ENCODE results near the gene CNTN4.

Gene CNTN4

GRCh38 chr3:2995195-2995594, 896.5 kb downstream of the CNTN4 start:
- H3K36me3 ChIP-seq (ENCODE audit: insufficient read depth, low read length) = no peaks in the 10 kb centered on the region

GRCh38 chr3:3005146-3005744, 906.6 kb downstream of the CNTN4 start:
- Histone ChIP-seq H3K36me3 (ENCODE audit: insufficient read depth, low read length) (no peaks in the 10 kb centered on the region), H3K4me1 (ENCODE audit: insufficient read depth, low read length, severe bottlenecking) (no peaks in the 10 kb centered on the region), H4K20me1 (ENCODE audit: insufficient read depth, low read length) (no peaks in the 10 kb centered on the region), H3K4me3 (ENCODE audit: low read depth, low read length, poor library complexity, severe bottlenecking) (no peak overlapping the region), H2AFZ (ENCODE audit: low read length) (no peak overlapping the region), H3K9ac (ENCODE audit: low read length) (no peak overlapping the region), H3K9me2 (ENCODE audit: low read depth, low read length) (no peaks in the 10 kb centered on the region), H3K4me2 (ENCODE audit: low read length) (no peak overlapping the region), H3K27me3 (ENCODE audit: insufficient read depth, low read length) (no peaks in the 10 kb centered on the region), H3K27ac (ENCODE audit: low read depth, low read length, poor library complexity, severe bottlenecking) (no peak overlapping the region), H3K9me3 (ENCODE audit: low read length) (no peaks in the 10 kb centered on the region), H3K79me2 (ENCODE audit: insufficient read depth, low read length) (no peaks in the 10 kb centered on the region), H3F3A (ENCODE audit: insufficient read depth, low read length) (no peaks in the 10 kb centered on the region)
- TF ChIP-seq, protein P1, sequence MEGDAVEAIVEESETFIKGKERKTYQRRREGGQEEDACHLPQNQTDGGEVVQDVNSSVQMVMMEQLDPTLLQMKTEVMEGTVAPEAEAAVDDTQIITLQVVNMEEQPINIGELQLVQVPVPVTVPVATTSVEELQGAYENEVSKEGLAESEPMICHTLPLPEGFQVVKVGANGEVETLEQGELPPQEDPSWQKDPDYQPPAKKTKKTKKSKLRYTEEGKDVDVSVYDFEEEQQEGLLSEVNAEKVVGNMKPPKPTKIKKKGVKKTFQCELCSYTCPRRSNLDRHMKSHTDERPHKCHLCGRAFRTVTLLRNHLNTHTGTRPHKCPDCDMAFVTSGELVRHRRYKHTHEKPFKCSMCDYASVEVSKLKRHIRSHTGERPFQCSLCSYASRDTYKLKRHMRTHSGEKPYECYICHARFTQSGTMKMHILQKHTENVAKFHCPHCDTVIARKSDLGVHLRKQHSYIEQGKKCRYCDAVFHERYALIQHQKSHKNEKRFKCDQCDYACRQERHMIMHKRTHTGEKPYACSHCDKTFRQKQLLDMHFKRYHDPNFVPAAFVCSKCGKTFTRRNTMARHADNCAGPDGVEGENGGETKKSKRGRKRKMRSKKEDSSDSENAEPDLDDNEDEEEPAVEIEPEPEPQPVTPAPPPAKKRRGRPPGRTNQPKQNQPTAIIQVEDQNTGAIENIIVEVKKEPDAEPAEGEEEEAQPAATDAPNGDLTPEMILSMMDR (IDR thresholded peaks at IDR 0.05; ENCODE audit: low read length) = no peak
- TF ChIP-seq EZH2 (IDR thresholded peaks at IDR 0.05; ENCODE audit: borderline replicate concordance, low read length) = no peak

More at GRCh38 chr3:2995195-2995594, 896.5 kb downstream of the CNTN4 start:
- no peaks in the 10 kb centered on the region for H3K9me3 ChIP-seq (ENCODE audit: low read length)
- no peak overlapping the region for H3K4me2 ChIP-seq (ENCODE audit: low read length)
- no peak overlapping the region for H3K9ac ChIP-seq (ENCODE audit: low read length)
- no peak for TF ChIP-seq EZH2 (IDR thresholded peaks at IDR 0.05; ENCODE audit: borderline replicate concordance, low read length)
- TF ChIP-seq, protein P1 (IDR thresholded peaks at IDR 0.05; ENCODE audit: low read length) = no peak
- no peak overlapping the region for H2AFZ ChIP-seq (ENCODE audit: low read length)
- H3K27ac ChIP-seq (ENCODE audit: low read depth, low read length, poor library complexity, severe bottlenecking) = no peak overlapping the region
- no peaks in the 10 kb centered on the region for H4K20me1 ChIP-seq (ENCODE audit: insufficient read depth, low read length)
- H3K9me2 ChIP-seq (ENCODE audit: low read depth, low read length) = no peaks in the 10 kb centered on the region
- H3K4me1 ChIP-seq (ENCODE audit: insufficient read depth, low read length, severe bottlenecking) = no peaks in the 10 kb centered on the region
- no peaks in the 10 kb centered on the region for H3K79me2 ChIP-seq (ENCODE audit: insufficient read depth, low read length)
- no peaks in the 10 kb centered on the region for H3K27me3 ChIP-seq (ENCODE audit: insufficient read depth, low read length)
- H3F3A ChIP-seq (ENCODE audit: insufficient read depth, low read length) = no peaks in the 10 kb centered on the region
- no peak overlapping the region for H3K4me3 ChIP-seq (ENCODE audit: low read depth, low read length, poor library complexity, severe bottlenecking)

GRCh38 chr3:3013317-3014052, 914.8 kb downstream of the CNTN4 start:
- no peak overlapping the region for H3K4me3 ChIP-seq (ENCODE audit: low read depth, low read length, poor library complexity, severe bottlenecking)
- no peaks in the 10 kb centered on the region for H3K4me1 ChIP-seq (ENCODE audit: insufficient read depth, low read length, severe bottlenecking)
- no peak overlapping the region for H3K9ac ChIP-seq (ENCODE audit: low read length)
- no peaks in the 10 kb centered on the region for H3F3A ChIP-seq (ENCODE audit: insufficient read depth, low read length)
- H3K9me3 ChIP-seq (ENCODE audit: low read length) = no peaks in the 10 kb centered on the region
- no peaks in the 10 kb centered on the region for H3K36me3 ChIP-seq (ENCODE audit: insufficient read depth, low read length)
- H3K9me2 ChIP-seq (ENCODE audit: low read depth, low read length) = no peaks in the 10 kb centered on the region
- H3K4me2 ChIP-seq (ENCODE audit: low read length) = no peak overlapping the region
- no peak overlapping the region for H2AFZ ChIP-seq (ENCODE audit: low read length)
- no peaks in the 10 kb centered on the region for H4K20me1 ChIP-seq (ENCODE audit: insufficient read depth, low read length)
- no peaks in the 10 kb centered on the region for H3K79me2 ChIP-seq (ENCODE audit: insufficient read depth, low read length)
- no peak overlapping the region for H3K27ac ChIP-seq (ENCODE audit: low read depth, low read length, poor library complexity, severe bottlenecking)
- H3K27me3 ChIP-seq (ENCODE audit: insufficient read depth, low read length) = no peaks in the 10 kb centered on the region; the same call in 1 of the 2 replicates
- TF ChIP-seq, protein P1 (IDR thresholded peaks at IDR 0.05; ENCODE audit: low read length) = no peak
- no peak for TF ChIP-seq EZH2 (IDR thresholded peaks at IDR 0.05; ENCODE audit: borderline replicate concordance, low read length)
